Measurements from ENCODE around the gene CYP19A1. TPM values are rescaled to one million over a fixed set of nuclear protein-coding genes. Genes with fewer than 3 reads are reported as not detected.

Gene CYP19A1
- total and polyA plus RNA-seq, 3 donors from 2014 or later: 2.8 to 29.0 (median 3.3) TPM

- no peak for DNase-seq
- Histone ChIP-seq H3K27me3 (no peaks in the 10 kb centered on the region), H3K4me1 (no peaks in the 10 kb centered on the region), H3K36me3 (ENCODE audit: low read depth, missing control alignments) (no peaks in the 10 kb centered on the region), H3K9me3 (no peaks in the 10 kb centered on the region), H3K4me3 (no peak overlapping the region), H3K27ac (no peak overlapping the region)
- intact Hi-C loops (cut with DNase I; ENCODE audit: low total_unique reads): no loop called here
- WGBS, 2 donors: 20 to 21% methylated on average over 6 of the region's 6 CpGs
- TF ChIP-seq CTCF (IDR thresholded peaks at IDR 0.05) (no peak), POLR2A (IDR thresholded peaks at IDR 0.05) (no peak)
Measured at GRCh38 chr15:51193526-51193925, 144.9 kb downstream of the CYP19A1 start.

- no peaks in the 10 kb centered on the region for H3K36me3 ChIP-seq (ENCODE audit: low read depth, missing control alignments)
- peak; percentile 96 for DNase-seq
- H3K27me3 ChIP-seq: no peaks in the 10 kb centered on the region
- H3K4me3 ChIP-seq: no peak overlapping the region
- no peaks in the 10 kb centered on the region for H3K9me3 ChIP-seq
- 18 to 22% methylated on average over 12 to 14 of the region's 14 CpGs for WGBS, 2 donors
- intact Hi-C loops (cut with DNase I; ENCODE audit: low total_unique reads): no loop called here
- TF ChIP-seq CTCF (IDR thresholded peaks at IDR 0.05) (peak; percentile 87 to 98 (median 87)), POLR2A (IDR thresholded peaks at IDR 0.05) (no peak)
- H3K4me1 ChIP-seq: no peaks in the 10 kb centered on the region
- H3K27ac ChIP-seq: no peak overlapping the region
Measured at GRCh38 chr15:51192521-51193280, 145.7 kb downstream of the CYP19A1 start.

GRCh38 chr15:51191766-51192165 lies 146.6 kb downstream of the CYP19A1 start:
- intact Hi-C loops (cut with DNase I; ENCODE audit: low total_unique reads): no loop called here
- Histone ChIP-seq H3K36me3 (ENCODE audit: low read depth, missing control alignments) (no peaks in the 10 kb centered on the region), H3K9me3 (no peaks in the 10 kb centered on the region), H3K27me3 (no peaks in the 10 kb centered on the region), H3K4me1 (no peaks in the 10 kb centered on the region), H3K27ac (no peak overlapping the region), H3K4me3 (no peak overlapping the region)
- 74 to 75% methylated on average over 9 of the region's 9 CpGs for whole genome bisulfite sequencing, 2 donors
- DNase-seq: no peak
- TF ChIP-seq POLR2A (IDR thresholded peaks at IDR 0.05): no peak
- TF ChIP-seq CTCF (IDR thresholded peaks at IDR 0.05): no peak

DNA sequence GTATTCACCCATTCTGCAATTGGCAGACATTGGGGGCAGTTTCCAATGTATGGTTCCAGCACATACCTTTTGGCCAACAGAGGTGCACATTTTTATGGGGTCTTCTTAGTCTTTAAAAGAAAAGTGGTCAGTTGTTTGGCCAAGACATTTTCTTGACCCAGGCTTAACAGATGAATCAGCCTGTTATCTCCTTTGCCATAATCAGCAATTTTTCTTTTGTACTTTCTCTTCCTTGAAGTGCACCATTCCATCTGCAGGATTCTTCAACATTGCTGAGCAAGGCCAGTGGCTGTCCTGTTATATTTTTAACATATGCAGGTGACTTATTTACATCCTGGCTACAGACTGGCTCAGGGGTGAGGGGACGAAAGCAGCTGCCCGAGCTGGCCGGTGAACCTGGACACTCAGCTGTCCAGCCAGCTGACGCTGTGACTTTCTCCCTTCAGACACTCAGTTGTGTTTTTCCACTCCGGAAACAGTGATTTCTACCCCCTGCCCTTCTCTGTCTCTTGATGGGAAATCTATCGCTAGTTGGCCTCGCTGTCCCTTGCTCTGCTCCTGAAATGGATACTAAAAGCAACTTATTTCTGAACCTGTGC lies 147.2 kb downstream of the CYP19A1 start:
- intact Hi-C loops (cut with DNase I; ENCODE audit: low total_unique reads): no loop called here
- TF ChIP-seq CTCF (IDR thresholded peaks at IDR 0.05): no peak
- no peak for TF ChIP-seq POLR2A (IDR thresholded peaks at IDR 0.05)
- WGBS, 2 donors: 71 to 86% methylated on average over 7 of the region's 7 CpGs
- Histone ChIP-seq H3K36me3 (ENCODE audit: low read depth, missing control alignments) (no peaks in the 10 kb centered on the region), H3K4me1 (no peaks in the 10 kb centered on the region), H3K9me3 (no peaks in the 10 kb centered on the region), H3K27me3 (no peaks in the 10 kb centered on the region), H3K27ac (no peak overlapping the region), H3K4me3 (no peak overlapping the region)
- no peak for DNase-seq
